Uterus (tissue), 2 donors: ENCODE measurements around the gene CCR3.

ENCODE experiments used
- CTCF ChIP-seq, 4 experiments: fragments of 200-600 bp in 2 of 4; fragments of 450-650 bp in 2 of 4; sonication (generic) in 2 of 4; IDR thresholded peaks; one replicate each; pipeline ENCODE4 v1.5.1; 2016 to 2019; ENCODE audit warnings: antibody characterized with exemption in 4 of 4, mild to moderate bottlenecking in 2 of 4, moderate library complexity in 1 of 4
- POLR2A ChIP-seq, 2 donors: fragments of 450-650 bp; IDR thresholded peaks; one replicate each; pipeline ENCODE4 v1.6.1; 2016; ENCODE audit warnings: antibody characterized with exemption in 2 of 2, mild to moderate bottlenecking in 1 of 2, moderate library complexity in 1 of 2

GRCh38 chr3:46233194-46233593 lies 9.1 kb upstream of the CCR3 start:
- TF ChIP-seq CTCF (IDR thresholded peaks at IDR 0.05) (no peak), POLR2A (IDR thresholded peaks at IDR 0.05) (no peak)
